Measurements from ENCODE around the gene RHOB. TPM values are rescaled to one million over a fixed set of nuclear protein-coding genes. Genes with fewer than 3 reads are reported as not detected.

RHOB gene
- total RNA-seq, 1 donor from 2014 or later: 204 TPM

- no peak for TF ChIP-seq CTCF (IDR thresholded peaks at IDR 0.05; ENCODE audit: insufficient read depth, low read length, poor library complexity, severe bottlenecking)
- no peaks in the 10 kb centered on the region for H3K36me3 ChIP-seq (ENCODE audit: control insufficient read depth, insufficient read depth, low read length)
- no peak for DNase-seq (ENCODE audit: low read depth)
- no peaks in the 10 kb centered on the region for H3K27me3 ChIP-seq (ENCODE audit: control insufficient read depth, insufficient read depth, low read length)
- H3K4me3 ChIP-seq (ENCODE audit: low read depth, low read length): no peak overlapping the region
These were observed 18.8 kb upstream of the RHOB start for GRCh38 chr2:20427931-20428526.

GRCh38 chr2:20428717-20429490 is 18.0 kb upstream of the RHOB start:
- H3K27me3 ChIP-seq (ENCODE audit: control insufficient read depth, insufficient read depth, low read length): no peaks in the 10 kb centered on the region
- no peak for TF ChIP-seq CTCF (IDR thresholded peaks at IDR 0.05; ENCODE audit: insufficient read depth, low read length, poor library complexity, severe bottlenecking)
- DNase-seq (ENCODE audit: low read depth): no peak
- H3K4me3 ChIP-seq (ENCODE audit: low read depth, low read length): no peak overlapping the region
- no peaks in the 10 kb centered on the region for H3K36me3 ChIP-seq (ENCODE audit: control insufficient read depth, insufficient read depth, low read length)

- TF ChIP-seq CTCF (IDR thresholded peaks at IDR 0.05; ENCODE audit: insufficient read depth, low read length, poor library complexity, severe bottlenecking): no peak
- no peaks in the 10 kb centered on the region for H3K36me3 ChIP-seq (ENCODE audit: control insufficient read depth, insufficient read depth, low read length)
- no peak for DNase-seq (ENCODE audit: low read depth)
- no peak overlapping the region for H3K4me3 ChIP-seq (ENCODE audit: low read depth, low read length)
- no peaks in the 10 kb centered on the region for H3K27me3 ChIP-seq (ENCODE audit: control insufficient read depth, insufficient read depth, low read length)
These were observed 17.3 kb upstream of the RHOB start for GRCh38 chr2:20429528-20429927.

GRCh38 chr2:20430035-20430434 is 16.8 kb upstream of the RHOB start:
- TF ChIP-seq CTCF (IDR thresholded peaks at IDR 0.05; ENCODE audit: insufficient read depth, low read length, poor library complexity, severe bottlenecking): no peak
- Histone ChIP-seq H3K4me3 (ENCODE audit: low read depth, low read length) (no peak overlapping the region), H3K36me3 (ENCODE audit: control insufficient read depth, insufficient read depth, low read length) (no peaks in the 10 kb centered on the region), H3K27me3 (ENCODE audit: control insufficient read depth, insufficient read depth, low read length) (no peaks in the 10 kb centered on the region)
- DNase-seq (ENCODE audit: low read depth): no peak

GRCh38 chr2:20430461-20431300 is 16.2 kb upstream of the RHOB start:
- H3K4me3 ChIP-seq (ENCODE audit: low read depth, low read length): no peak overlapping the region
- no peak for DNase-seq (ENCODE audit: low read depth)
- no peak for TF ChIP-seq CTCF (IDR thresholded peaks at IDR 0.05; ENCODE audit: insufficient read depth, low read length, poor library complexity, severe bottlenecking)
- no peaks in the 10 kb centered on the region for H3K27me3 ChIP-seq (ENCODE audit: control insufficient read depth, insufficient read depth, low read length)
- H3K36me3 ChIP-seq (ENCODE audit: control insufficient read depth, insufficient read depth, low read length): no peaks in the 10 kb centered on the region
